Stimulated activated CD4-positive, alpha-beta T cell treated with anti-CD3 and anti-CD28 coated beads, Interleukin-12 subunit alpha, Interleukin-12 subunit beta, amount 100 ng/mL, for 4 hours (primary cell): ENCODE data around the gene RNH1.
"Not testable (repeated sequence)": the region's sequence is repeated elsewhere in the genome, so short reads cannot be mapped to it uniquely, and the experiment has no call there.

Experiments
- DNase-seq: peaks from one replicate; pipeline ENCODE4 v3.0.0-alpha.2; 2020

Gene RNH1

DNA sequence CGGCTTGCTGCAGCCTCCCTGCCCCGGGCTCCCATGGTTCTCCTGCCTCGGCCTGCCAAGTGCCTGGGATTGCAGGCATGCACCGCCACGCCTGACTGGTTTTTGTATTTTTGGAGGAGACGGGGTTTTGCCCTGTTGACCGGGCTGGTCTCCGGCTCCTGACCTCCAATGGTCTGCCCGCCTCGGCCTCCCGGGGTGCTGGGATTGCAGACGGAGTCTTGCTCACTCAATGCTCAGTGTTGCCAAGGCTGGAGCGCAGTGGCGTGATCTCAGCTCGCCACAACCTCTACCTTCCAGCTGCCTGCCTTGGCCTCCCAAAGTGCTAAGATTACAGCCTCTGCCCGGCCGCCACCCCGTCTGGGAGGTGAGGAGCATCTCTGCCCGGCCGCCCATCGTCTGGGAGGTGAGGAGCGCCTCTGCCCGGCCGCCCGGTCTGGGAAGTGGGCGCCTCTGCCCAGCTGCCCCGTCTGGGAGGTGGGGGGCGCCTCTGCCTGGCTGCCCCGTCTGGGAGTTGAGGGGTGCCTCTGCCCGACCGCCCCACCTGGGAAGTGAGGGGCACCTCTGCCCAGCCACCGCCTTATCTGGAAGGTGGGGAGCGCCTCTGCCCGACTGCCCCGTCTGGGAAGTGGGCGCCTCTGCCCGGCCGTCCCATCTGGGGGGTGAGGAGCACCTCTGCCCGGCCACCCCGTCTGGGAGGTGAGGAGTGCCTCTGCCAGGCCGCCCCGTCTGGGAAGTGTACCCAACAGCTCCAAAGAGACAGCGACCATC lies 10.1 kb upstream of the RNH1 start:
- not testable (repeated sequence) for DNase-seq

- no peak for DNase-seq
These were observed 9.4 kb upstream of the RNH1 start for GRCh38 chr11:516400-516799.

GRCh38 chr11:515131-515530 lies 8.1 kb upstream of the RNH1 start:
- no peak for DNase-seq

- DNase-seq: no peak
These were observed 7.6 kb upstream of the RNH1 start for GRCh38 chr11:514606-515005.

GRCh38 chr11:512761-513595 lies 5.9 kb upstream of the RNH1 start:
- no peak for DNase-seq

GRCh38 chr11:508956-509355 lies 1.9 kb upstream of the RNH1 start:
- no peak for DNase-seq

DNA sequence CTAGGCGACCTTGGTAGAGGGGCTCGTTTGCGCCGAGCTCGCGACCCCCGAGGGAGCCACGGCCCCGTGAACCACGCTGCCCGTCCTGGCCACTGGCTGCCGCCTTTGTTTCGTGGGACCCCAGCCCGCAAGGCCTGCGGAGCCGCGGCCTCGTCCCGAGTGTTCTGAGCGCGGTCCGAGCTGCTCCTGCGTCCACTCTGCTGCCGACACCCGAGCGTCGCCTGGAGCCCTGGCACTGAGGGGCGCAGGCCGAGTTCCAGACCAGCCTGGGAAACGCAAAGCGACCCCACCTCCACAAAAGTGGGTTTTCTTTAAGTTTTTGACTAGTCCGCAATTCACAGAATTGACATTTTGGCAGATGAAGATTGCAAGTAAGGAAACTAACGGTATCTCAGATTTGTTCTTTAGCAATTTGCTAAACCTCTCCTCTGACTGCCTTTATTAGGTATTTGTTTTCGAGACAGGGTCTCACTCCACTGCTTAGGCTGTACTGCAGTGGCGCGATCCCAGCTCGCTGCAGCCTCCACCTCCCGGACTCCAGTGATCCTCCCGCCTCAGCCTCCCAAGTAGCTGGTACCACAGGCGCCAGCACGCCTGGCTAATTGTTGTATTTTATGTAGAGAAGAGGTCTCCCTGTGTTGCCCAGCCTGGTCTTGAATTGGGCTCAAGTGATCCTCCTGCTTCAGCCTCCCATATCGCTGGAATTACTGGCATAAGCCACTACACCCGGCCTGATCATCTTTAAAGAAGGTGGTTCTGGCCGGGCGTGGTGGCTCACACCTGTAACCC lies 879 bp upstream of the RNH1 start:
- DNase-seq: no peak

DNA sequence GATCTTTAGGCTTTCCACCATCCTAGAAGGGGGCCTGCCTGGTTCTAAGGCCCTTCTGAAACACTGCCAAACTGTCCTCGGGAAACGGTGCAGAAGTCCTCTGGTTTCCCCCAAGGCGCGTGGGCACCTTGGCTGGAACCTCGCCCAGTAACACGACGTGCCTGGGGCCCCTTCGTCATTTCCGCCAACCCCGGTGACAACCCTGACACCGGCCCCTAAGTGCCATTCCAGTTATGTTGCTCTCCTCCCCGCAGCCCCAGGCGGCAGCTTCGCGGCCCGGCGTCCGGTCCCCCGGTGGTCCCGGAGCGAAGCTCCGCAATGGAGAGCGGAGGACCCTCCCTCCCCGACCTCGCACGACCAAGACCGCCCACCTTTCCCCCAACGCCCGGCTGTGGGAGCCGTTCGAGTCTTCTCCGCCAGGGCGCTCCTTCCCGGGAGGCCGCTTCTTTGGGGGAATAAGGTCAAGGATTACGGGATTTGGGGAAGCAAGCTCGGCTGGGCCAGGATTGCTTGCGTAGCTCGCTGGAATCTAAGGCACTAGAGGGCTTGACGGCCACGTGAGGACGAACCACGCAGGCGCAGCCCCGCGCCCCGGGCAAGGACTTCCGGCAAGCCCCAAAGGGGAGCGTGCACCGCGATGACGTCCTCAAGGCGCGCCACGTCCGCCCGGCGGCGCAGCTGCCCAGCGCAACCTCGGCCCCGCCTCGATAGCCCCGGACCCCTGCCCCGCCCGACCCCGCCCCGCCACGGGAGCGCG lies 626 bp downstream of the RNH1 start:
- DNase-seq: peak; percentile 97

- no peak for DNase-seq
These were observed 2.1 kb downstream of the RNH1 start for GRCh38 chr11:504994-505344.

DNA sequence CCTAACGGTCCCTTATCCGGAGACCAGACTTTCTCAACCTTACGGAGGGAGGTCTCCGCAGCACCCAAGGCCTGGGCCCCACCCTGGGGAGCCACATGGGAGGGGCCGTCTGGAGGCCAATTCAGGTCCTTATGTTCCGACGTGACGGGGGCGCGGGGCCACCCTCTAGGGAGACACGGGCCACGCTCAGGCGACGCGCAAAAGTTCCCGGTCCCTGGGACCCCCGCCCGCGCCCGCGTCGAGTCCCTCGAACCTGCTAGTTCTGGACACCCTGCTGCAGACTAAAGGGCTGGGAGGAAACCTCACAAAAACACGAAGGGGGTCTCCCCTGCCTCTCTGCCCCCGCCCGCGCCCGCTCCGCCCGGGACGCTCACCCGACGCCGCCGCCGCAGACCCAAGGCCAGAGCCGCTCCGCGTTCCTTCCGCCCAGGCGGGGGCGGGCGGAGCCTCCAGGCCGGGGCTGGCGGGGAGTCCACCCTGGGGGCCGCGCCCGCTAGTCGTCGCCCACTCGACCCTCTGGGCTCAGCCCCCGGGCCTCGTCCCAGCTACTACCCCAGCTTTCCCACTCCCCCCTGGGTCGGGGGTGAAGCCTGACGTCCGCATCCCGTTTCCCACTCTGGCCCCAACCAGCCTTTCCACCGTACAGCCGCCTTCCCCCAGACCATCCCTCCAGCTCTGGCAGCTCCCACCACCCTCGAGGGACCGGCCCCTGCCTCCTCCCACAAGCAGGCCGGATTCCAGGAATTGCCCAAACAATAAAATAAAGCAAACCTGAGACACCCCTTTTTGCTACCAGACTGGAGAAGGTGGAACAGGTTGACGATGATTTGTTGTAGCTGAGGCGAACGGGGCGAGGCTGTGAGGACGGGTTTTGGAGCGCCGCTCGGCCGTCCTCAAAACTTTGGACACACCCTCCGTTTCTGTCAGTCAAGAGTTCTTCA lies 2.7 kb downstream of the RNH1 start:
- DNase-seq: no peak

GRCh38 chr11:503179-503981 lies 3.7 kb downstream of the RNH1 start:
- no peak for DNase-seq

GRCh38 chr11:502288-503178 lies 4.5 kb downstream of the RNH1 start:
- DNase-seq: no peak

DNA sequence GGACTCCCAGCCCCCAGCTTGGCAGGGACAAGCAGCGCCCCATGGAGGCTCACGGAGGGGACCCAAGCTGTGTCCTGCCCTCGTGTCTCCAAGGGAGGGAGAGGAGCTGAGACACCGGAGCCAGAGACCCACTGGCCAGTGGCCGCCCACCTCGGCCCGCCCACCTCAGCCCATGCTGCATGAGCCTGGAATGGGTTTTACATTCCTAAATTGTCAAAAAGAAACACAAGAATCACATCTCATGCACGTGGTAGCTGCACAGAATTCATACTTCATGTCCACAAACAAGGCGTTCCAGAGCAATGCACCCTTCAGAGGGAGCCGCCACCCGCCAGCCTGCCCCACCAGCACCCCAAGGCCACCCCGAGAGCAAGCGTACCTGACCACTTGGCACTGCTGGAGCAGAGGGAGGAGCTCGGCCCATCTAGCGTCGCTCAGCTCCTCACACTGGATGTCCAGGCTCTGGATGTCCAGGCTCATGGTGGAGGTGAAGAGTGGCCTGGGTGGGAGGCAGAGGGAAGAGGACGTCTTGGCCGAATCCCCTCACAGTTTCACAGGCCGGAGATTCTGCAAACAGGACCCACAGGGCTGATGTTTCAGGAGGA lies 5.3 kb downstream of the RNH1 start:
- no peak for DNase-seq

- no peak for DNase-seq
These were observed 5.9 kb downstream of the RNH1 start for GRCh38 chr11:501001-501682.

- DNase-seq: no peak
These were observed 7.6 kb downstream of the RNH1 start for GRCh38 chr11:499201-500076.

- no peak for DNase-seq
These were observed 8.5 kb downstream of the RNH1 start for GRCh38 chr11:498297-499181.
